Measurements from ENCODE around the gene LGMN.

- TF ChIP-seq CTCF (tag by site-specific recombination; IDR thresholded peaks at IDR 0.05), result no peak
- TF ChIP-seq ZBTB44 (tag by site-specific recombination; IDR thresholded peaks at IDR 0.05), result no peak
- no peak for TF ChIP-seq ZNF221 (tag by site-specific recombination; IDR thresholded peaks at IDR 0.05; ENCODE audit: borderline replicate concordance)
- TF ChIP-seq GLI2 (tag by site-specific recombination; IDR thresholded peaks at IDR 0.05; ENCODE audit: borderline replicate concordance, low read depth), result no peak
- TF ChIP-seq ZNF24 (tag by site-specific recombination; IDR thresholded peaks at IDR 0.05), result no peak
Observed at GRCh38 chr14:92789457-92790089, 41.1 kb upstream of the LGMN start.

Measured in HEK293 (cell line).